Gastrocnemius medialis (tissue), 4 donors: Measurements from ENCODE around the gene CNKSR3. TPM values are rescaled to one million over a fixed set of nuclear protein-coding genes. Genes with fewer than 3 reads are reported as not detected.

ENCODE experiments used
- ATAC-seq, 2 donors: fragments of 150-250 bp; one replicate each; pipeline ENCODE4 v1.9.1; 2016
- DNase-seq, 2 donors: peaks; one replicate each; pipeline ENCODE4 v3.0.0-alpha.2; 2019
- H3K27ac ChIP-seq, 4 donors: fragments of 200-600 bp; sonication (generic); 1 replicate in 1 of 4; 2 replicates in 3 of 4; pipeline ENCODE4 v1.5.1; 2016 to 2018; ENCODE audit warnings: mild to moderate bottlenecking in 2 of 4, moderate library complexity in 1 of 4
- H3K27me3 ChIP-seq, 3 donors: fragments of 200-600 bp; sonication (generic) in 2 of 3; 1 replicate in 1 of 3; 2 replicates in 2 of 3; pipeline versions ENCODE4 v1.5.1 to v1.6.0; 2016 to 2019; ENCODE audit warnings: mild to moderate bottlenecking in 1 of 3, moderate library complexity in 1 of 3
- H3K36me3 ChIP-seq, 2 donors: fragments of 200-600 bp; sonication (generic) in 1 of 2; one replicate each; pipeline ENCODE4 v1.5.1; 2017 to 2018
- H3K4me1 ChIP-seq, 2 donors: fragments of 200-600 bp; sonication (generic) in 1 of 2; one replicate each; pipeline ENCODE4 v1.5.1; 2016 to 2017; ENCODE audit warnings: mild to moderate bottlenecking in 2 of 2
- H3K4me3 ChIP-seq, 4 donors: fragments of 200-600 bp; sonication (generic) in 3 of 4; 1 replicate in 1 of 4; 2 replicates in 3 of 4; pipeline ENCODE4 v1.5.1; 2016 to 2019; ENCODE audit warnings: mild to moderate bottlenecking in 2 of 4
- H3K9me3 ChIP-seq, 3 donors: fragments of 200-600 bp; sonication (generic) in 2 of 3; 1 replicate in 1 of 3; 2 replicates in 2 of 3; pipeline ENCODE4 v1.5.1; 2016 to 2019
- POLR2A ChIP-seq, 2 donors: fragments of 450-650 bp; IDR thresholded peaks; one replicate each; pipeline ENCODE4 v1.6.1; 2017; ENCODE audit warnings: antibody characterized with exemption in 2 of 2, mild to moderate bottlenecking in 2 of 2, moderate library complexity in 2 of 2
- in situ Hi-C, 4 donors: fragments of 200-750 bp; cut with MboI; loops; one replicate each; pipeline versions ENCODE4 v1.15.0 to v1.8.0; 2017; ENCODE audit warnings: low sequenced_read_pairs in 4 of 4
- intact Hi-C: fragments of 100-400 bp; cut with DNase I; formaldehyde crosslinking; loops from one replicate; pipeline ENCODE4 v1.15.1; 2023; ENCODE audit warnings: low total_unique reads
- total RNA-seq, 4 donors: library from RNA; depleted of rRNA; stranded (reverse); fragments of >200 nt; gene quantifications; one replicate each; pipeline versions ENCODE4 v1.1.0 to v1.2.3, GENCODE V29; 2016
- TF ChIP-seq, protein P1 (sequence below), 5 experiments: fragments of 450-650 bp in 3 of 5; fragments of 200-600 bp in 2 of 5; sonication (generic) in 2 of 5; IDR thresholded peaks in 4 of 5; conservative IDR thresholded peaks in 1 of 5; 1 replicate in 4 of 5; 2 replicates in 1 of 5; pipeline ENCODE4 v1.5.1; 2016 to 2019; ENCODE audit warnings: antibody characterized with exemption in 5 of 5, mild to moderate bottlenecking in 3 of 5, moderate library complexity in 3 of 5

Gene CNKSR3
- total RNA-seq, 4 donors from 2014 or later: 0.70 to 4.6 (median 2.9) TPM

DNA sequence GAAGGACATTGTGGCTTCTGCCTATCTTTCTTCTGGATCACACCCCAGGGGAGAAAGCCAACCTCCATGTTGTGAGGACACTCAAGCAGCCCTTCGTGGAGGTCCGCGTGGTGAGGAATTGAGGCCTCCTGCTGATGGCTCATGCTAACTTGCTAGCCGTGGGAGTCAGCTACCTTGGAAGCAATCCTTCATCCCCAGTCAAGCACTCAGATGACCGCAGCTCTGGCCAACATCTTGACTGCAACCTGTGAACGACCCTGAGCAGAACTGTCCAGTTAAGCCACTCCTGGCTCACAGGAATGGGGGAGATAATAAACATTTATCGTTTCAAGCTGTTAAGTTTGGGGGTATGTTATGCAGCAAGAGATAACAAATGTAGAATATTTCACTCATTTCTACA is 10.9 kb upstream of the CNKSR3 start:
- no peaks in the 10 kb centered on the region for H3K9me3 ChIP-seq
- H3K27ac ChIP-seq: no peak overlapping the region
- DNase-seq: no peak
- no peaks in the 10 kb centered on the region for H3K27me3 ChIP-seq
- peaks cover 0 to 1% of the 10 kb centered on the region in 2 donors for H3K4me1 ChIP-seq
- TF ChIP-seq POLR2A (IDR thresholded peaks at IDR 0.05): no peak
- TF ChIP-seq, protein P1, sequence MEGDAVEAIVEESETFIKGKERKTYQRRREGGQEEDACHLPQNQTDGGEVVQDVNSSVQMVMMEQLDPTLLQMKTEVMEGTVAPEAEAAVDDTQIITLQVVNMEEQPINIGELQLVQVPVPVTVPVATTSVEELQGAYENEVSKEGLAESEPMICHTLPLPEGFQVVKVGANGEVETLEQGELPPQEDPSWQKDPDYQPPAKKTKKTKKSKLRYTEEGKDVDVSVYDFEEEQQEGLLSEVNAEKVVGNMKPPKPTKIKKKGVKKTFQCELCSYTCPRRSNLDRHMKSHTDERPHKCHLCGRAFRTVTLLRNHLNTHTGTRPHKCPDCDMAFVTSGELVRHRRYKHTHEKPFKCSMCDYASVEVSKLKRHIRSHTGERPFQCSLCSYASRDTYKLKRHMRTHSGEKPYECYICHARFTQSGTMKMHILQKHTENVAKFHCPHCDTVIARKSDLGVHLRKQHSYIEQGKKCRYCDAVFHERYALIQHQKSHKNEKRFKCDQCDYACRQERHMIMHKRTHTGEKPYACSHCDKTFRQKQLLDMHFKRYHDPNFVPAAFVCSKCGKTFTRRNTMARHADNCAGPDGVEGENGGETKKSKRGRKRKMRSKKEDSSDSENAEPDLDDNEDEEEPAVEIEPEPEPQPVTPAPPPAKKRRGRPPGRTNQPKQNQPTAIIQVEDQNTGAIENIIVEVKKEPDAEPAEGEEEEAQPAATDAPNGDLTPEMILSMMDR (IDR thresholded peaks at IDR 0.05 in 4 of 5, conservative IDR thresholded peaks at IDR 0.05 in 1 of 5): no peak
- ATAC-seq: no peak
- in situ Hi-C loops: loop anchor here in 1 of 4 donors (25.0 kb wide), 1 partner anchor 109 kb away; no protein-coding TSS in a partner anchor
- no peak overlapping the region for H3K4me3 ChIP-seq
- intact Hi-C loops: no loop called here
- no peaks in the 10 kb centered on the region for H3K36me3 ChIP-seq

DNA sequence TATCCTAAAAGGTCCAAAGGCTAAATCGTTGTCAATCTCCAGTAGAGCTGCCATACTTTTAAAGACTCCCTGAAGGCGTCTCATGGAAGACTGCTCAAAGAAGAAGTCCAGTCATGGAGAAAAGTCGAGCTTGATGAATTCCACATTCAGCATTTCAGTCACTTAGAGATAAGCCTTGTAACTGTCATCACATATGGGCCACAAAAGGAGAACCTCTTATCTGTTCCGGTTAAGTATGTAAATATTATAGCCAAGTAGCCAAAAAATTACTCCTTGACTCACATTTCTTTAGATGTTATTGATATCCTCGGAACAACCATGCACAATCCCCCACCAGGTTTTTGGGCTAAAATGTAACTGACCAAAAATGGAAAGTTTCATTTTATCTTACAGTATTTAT is 9.8 kb upstream of the CNKSR3 start:
- no peaks in the 10 kb centered on the region for H3K9me3 ChIP-seq
- no peaks in the 10 kb centered on the region for H3K27me3 ChIP-seq
- no peaks in the 10 kb centered on the region for H3K36me3 ChIP-seq
- no peak overlapping the region for H3K4me3 ChIP-seq
- in situ Hi-C loops: loop anchor here in 1 of 4 donors (25.0 kb wide), 1 partner anchor 108 kb away; no protein-coding TSS in a partner anchor
- peaks cover 0 to 4% of the 10 kb centered on the region in 2 donors for H3K4me1 ChIP-seq
- TF ChIP-seq, protein P1 (IDR thresholded peaks at IDR 0.05 in 4 of 5, conservative IDR thresholded peaks at IDR 0.05 in 1 of 5): no peak
- no peak for TF ChIP-seq POLR2A (IDR thresholded peaks at IDR 0.05)
- H3K27ac ChIP-seq: no peak overlapping the region
- ATAC-seq (no peak), DNase-seq (no peak)
- intact Hi-C loops: no loop called here

DNA sequence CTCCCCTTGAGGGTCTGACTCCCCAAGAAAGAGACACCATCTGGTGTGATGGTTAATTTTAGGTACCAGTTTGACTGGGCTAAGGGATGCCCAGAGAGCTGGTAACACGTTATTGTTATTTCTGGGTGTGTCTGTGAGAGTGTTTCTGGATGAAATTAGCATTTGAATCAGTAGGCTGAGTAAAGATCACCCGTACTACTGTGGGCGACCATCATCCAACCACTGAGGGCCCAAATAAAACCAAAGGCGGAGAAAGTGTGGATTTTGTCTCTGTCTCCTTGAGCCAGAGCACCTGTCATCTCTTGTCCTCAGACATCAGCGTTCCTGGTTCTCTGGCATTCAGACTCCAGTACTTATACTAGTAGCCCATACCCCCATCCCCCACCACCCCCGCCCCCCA is 7.9 kb upstream of the CNKSR3 start:
- Histone ChIP-seq H3K36me3 (no peaks in the 10 kb centered on the region), H3K4me1 (peaks cover 0 to 4% of the 10 kb centered on the region in 2 donors), H3K4me3 (no peak overlapping the region), H3K27me3 (no peaks in the 10 kb centered on the region), H3K27ac (no peak overlapping the region), H3K9me3 (no peaks in the 10 kb centered on the region)
- in situ Hi-C loops: loop anchor here in 1 of 4 donors (25.0 kb wide), 1 partner anchor 106 kb away; no protein-coding TSS in a partner anchor
- no peak for TF ChIP-seq POLR2A (IDR thresholded peaks at IDR 0.05)
- TF ChIP-seq, protein P1 (IDR thresholded peaks at IDR 0.05 in 4 of 5, conservative IDR thresholded peaks at IDR 0.05 in 1 of 5): no peak
- DNase-seq (no peak), ATAC-seq (no peak)
- intact Hi-C loops: loop anchor here (10.0 kb wide), 1 partner anchor 216 kb away; the partner anchor contains the start of gene SCAF8

DNA sequence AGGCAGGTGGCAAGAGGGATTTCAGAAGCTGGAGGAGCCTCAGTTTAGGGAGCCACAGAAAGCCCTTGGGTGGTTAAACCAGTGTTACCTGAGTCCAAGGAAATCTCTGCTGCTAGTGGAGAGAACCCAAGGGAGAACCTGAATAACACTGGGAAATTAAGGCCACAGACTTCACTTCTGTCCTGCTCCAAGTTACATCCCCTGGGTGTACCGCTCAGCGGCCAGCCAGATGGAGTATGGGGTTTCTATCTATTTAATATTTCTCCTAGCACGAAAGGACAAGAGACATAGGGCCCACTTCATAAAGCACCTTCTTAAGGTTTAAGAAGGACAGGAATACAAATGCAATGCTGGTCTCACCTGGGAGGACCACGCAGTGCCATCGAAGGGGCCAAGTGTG is 5.8 kb upstream of the CNKSR3 start:
- Histone ChIP-seq H3K27me3 (no peaks in the 10 kb centered on the region), H3K27ac (peak overlapping the region in 1 of 4 donors; percentile 39), H3K4me3 (peak overlapping the region in 1 of 4 donors; percentile 2), H3K4me1 (peaks cover 0 to 4% of the 10 kb centered on the region in 2 donors), H3K9me3 (no peaks in the 10 kb centered on the region), H3K36me3 (no peaks in the 10 kb centered on the region)
- TF ChIP-seq POLR2A (IDR thresholded peaks at IDR 0.05): no peak
- TF ChIP-seq, protein P1 (IDR thresholded peaks at IDR 0.05 in 4 of 5, conservative IDR thresholded peaks at IDR 0.05 in 1 of 5): no peak
- no peak for ATAC-seq
- DNase-seq: no peak
- in situ Hi-C loops: loop anchor here in 1 of 4 donors (25.0 kb wide), 1 partner anchor 104 kb away; no protein-coding TSS in a partner anchor
- intact Hi-C loops: loop anchor here (10.0 kb wide), 1 partner anchor 219 kb away; the partner anchor contains the start of gene SCAF8
